ENCODE results near the gene RUNX2.

The RUNX2 gene

DNA sequence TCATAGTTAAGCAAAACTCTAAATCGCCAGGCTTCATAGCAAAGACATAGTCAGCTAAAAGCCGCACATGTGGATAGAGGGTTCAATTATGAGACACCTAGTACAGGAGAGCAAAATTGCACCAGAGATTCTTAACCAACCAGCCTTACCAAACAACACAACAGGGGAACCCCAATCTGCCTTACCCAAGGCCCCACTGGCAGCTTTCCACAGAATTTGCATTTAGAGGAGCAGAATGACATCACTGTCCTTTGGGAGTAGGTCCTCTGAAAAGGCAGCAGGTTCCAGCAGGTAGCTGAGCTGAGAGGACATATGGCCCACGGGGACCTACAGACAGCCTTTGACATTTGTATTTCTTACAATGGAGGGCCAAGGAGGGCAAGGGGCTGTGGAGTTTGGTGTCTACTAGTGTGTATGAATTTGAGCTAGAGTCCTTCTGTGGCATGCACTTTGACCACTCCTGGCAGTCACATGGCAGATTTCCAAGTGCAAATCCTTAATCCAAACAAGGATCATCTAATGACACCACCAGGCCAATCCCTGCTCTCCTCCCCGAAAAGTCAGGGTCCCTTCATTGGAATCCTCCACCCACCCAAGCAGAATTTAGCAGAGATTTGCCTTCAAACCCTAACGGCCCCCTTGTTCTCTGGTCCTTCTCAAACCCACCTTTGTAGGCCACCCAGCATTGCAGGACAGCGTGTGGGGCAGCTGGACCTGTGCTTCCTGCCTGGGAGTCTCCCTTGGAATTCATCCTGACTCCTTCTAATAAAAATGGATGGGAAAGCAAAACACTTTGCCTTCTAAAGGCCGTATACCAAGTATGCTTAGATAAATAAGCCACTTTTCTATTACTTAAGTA lies 220.8 kb downstream of the RUNX2 start:
- TF ChIP-seq GATA2 (IDR thresholded peaks at IDR 0.05; ENCODE audit: low read depth, low read length) (no peak), GATA3 (IDR thresholded peaks at IDR 0.05; ENCODE audit: low read depth, low read length) (no peak)

DNA sequence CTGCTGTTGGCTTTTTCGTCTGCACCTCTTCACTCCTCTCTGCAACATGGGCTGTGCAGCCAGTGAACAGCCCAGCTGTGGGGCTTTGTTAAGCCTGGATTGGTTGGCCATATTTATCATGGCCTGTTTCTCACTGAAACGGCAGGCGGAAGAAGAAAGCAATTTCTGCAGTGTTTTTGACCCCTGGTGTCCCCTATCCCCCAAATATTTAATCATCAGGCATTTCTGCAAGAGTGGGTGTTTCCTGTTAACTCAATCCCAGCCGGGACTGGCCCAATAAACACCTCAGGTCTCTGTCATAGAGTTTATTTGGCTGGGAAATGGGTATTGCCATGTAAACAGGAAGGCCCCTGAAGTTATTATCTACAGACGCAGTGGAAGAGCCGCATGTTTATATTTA lies 224.4 kb downstream of the RUNX2 start:
- TF ChIP-seq GATA2 (IDR thresholded peaks at IDR 0.05; ENCODE audit: low read depth, low read length): no peak
- no peak for TF ChIP-seq GATA3 (IDR thresholded peaks at IDR 0.05; ENCODE audit: low read depth, low read length)

DNA sequence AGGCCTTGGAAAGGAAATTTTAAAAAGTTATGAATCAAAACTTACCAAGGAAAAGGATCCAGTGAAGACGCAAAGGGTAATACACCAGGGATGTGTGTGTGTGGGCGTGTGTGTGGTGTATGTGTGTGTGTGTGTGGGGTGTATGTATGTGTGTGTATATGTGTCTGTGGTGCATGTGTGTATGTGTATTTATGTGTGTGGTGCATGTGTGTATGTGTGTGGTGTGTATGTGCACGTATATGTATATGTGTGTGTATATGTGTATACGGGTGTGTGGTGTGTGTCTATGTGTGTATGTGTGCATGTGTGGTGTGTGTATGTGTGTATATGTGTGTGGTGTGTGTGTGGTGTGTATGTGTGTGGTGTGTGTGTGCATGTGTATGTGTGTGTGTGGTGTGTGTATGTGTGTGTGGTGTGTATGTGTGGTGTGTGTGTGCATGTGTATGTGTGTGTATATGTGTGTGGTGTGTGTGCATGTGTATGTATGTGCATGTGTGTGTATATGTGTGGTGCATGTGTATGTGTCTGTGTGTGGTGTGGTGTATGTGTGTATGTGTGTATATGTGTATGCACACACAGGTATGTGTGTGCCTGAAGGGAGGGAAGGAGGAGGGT lies 225.7 kb downstream of the RUNX2 start:
- TF ChIP-seq GATA2 (IDR thresholded peaks at IDR 0.05; ENCODE audit: low read depth, low read length) (no peak), GATA3 (IDR thresholded peaks at IDR 0.05; ENCODE audit: low read depth, low read length) (no peak)

DNA sequence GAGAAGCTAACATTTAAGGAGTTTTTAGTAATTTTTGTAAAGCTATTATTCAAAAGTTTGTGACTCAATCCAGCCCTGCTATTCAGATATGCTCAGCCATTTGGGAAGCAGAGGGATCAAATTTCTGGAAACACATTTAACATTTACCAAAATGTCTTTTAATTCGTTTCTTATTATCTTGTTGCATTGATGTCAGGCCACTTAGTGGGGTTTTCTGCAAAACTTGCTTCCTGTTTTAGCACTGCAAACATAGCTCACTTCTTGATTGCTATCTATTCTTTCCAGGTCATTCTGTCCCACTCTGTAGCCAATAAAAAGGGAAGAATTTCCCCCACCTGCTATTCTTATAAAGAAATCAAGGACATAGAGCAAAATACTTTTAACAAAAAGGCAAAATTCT lies 226.5 kb downstream of the RUNX2 start:
- TF ChIP-seq GATA2 (IDR thresholded peaks at IDR 0.05; ENCODE audit: low read depth, low read length) (no peak), GATA3 (IDR thresholded peaks at IDR 0.05; ENCODE audit: low read depth, low read length) (no peak)

DNA sequence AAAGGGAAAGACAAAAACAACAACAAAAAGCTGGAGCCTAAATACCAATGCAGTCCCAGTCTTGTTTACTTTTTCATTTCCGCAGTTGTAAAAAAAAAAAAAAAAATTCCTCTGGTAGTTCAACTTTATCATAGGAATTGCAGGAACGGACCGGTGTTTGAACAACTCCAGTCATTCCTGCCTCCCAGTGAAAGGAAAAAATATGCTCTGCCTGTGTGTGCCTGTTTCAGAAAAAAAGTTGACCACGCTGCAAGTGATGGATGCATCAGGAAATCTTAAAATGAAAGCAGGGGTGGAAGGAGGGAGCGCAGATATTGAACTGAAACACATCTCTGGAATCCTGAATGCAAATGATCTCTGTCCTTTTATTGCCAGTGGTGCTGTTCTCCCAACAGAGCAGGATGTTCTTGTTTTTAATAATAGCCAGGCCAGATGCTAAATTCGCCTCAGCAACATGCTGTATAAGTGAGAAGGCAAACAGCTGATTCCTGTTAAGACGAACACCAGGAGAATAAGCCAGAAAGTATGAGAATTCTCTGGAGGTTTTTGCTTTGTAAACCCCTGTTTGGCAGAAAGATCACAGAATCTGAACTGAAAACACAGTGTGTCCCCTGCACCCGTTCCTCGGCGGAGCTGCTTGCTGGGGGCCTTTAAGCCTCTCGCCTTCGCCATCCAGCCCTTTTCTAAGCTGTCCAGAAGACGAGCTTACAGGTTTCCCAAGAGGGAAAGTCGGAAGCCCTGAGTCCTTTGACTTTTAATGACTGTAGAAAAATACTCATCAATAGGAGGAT lies 228.0 kb downstream of the RUNX2 start:
- TF ChIP-seq GATA3 (IDR thresholded peaks at IDR 0.05; ENCODE audit: low read depth, low read length) (no peak), GATA2 (IDR thresholded peaks at IDR 0.05; ENCODE audit: low read depth, low read length) (no peak)

- no peak for TF ChIP-seq GATA3 (IDR thresholded peaks at IDR 0.05; ENCODE audit: low read depth, low read length)
- TF ChIP-seq GATA2 (IDR thresholded peaks at IDR 0.05; ENCODE audit: low read depth, low read length): no peak
Observed at GRCh38 chr6:45556828-45557227, 228.7 kb downstream of the RUNX2 start.

DNA sequence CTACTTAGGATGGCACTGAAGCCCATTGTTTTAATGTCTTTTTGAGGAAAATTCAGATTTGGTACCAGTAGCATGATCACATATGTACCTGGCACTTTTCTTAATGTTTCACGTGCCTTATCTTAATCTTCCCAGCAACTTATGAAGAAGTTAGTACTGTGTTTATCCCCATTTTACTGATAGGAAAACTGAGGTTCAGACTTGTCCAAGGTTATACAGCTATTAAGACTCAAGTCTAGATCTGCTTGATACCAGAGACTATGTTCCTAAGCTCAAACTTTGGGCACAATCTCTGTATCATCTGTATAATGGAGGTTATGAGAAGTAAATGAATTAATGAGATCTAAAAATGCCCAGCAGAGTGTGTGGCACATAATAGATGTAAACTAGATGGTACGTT lies 229.3 kb downstream of the RUNX2 start:
- TF ChIP-seq GATA2 (IDR thresholded peaks at IDR 0.05; ENCODE audit: low read depth, low read length) (no peak), GATA3 (IDR thresholded peaks at IDR 0.05; ENCODE audit: low read depth, low read length) (no peak)

DNA sequence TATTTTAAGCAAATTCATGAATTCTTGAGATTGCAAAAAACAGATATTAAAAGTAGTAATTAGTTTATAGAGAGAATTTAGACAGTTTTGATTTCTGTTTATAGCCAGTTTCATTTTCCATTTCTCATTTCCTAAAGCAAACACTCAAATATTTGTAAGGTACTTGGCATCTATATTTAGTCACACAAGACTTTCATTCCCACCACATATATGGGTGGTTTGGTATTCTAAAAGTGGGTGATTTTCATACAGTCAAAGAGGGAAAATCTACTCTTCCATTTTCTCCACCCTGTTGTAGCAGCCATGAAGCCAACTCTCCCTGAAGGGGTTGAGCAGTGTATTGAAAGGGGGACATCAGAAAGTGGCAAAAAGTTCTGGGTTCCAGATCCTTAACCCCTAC lies 230.7 kb downstream of the RUNX2 start:
- no peak for TF ChIP-seq GATA3 (IDR thresholded peaks at IDR 0.05; ENCODE audit: low read depth, low read length)
- no peak for TF ChIP-seq GATA2 (IDR thresholded peaks at IDR 0.05; ENCODE audit: low read depth, low read length)

DNA sequence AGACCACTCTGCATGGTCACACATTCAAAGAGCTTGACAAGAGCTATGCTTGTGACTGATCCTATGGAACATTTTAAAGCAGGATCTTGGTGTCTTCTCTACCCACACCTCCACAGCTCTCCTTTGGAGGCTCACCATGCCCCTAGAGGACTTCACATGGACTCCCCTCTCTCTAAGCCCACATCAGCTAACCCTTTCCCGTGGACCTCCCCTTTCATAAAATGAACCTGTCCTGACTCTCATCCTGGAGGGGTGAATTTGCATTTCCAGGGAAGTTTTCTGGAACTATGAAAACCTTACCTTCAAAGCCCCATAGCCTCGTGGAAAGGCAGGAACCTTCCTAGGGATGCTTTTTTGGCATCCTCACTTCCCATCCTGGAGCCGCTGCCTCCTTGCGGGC lies 234.0 kb downstream of the RUNX2 start:
- no peak for TF ChIP-seq GATA3 (IDR thresholded peaks at IDR 0.05; ENCODE audit: low read depth, low read length)
- TF ChIP-seq GATA2 (IDR thresholded peaks at IDR 0.05; ENCODE audit: low read depth, low read length): no peak

- TF ChIP-seq GATA3 (IDR thresholded peaks at IDR 0.05; ENCODE audit: low read depth, low read length) (no peak), GATA2 (IDR thresholded peaks at IDR 0.05; ENCODE audit: low read depth, low read length) (no peak)
Observed at GRCh38 chr6:45563041-45563440, 234.9 kb downstream of the RUNX2 start.

- TF ChIP-seq GATA2 (IDR thresholded peaks at IDR 0.05; ENCODE audit: low read depth, low read length) (no peak), GATA3 (IDR thresholded peaks at IDR 0.05; ENCODE audit: low read depth, low read length) (no peak)
Observed at GRCh38 chr6:45563844-45564243, 235.7 kb downstream of the RUNX2 start.

GRCh38 chr6:45566882-45567281 lies 238.8 kb downstream of the RUNX2 start:
- no peak for TF ChIP-seq GATA2 (IDR thresholded peaks at IDR 0.05; ENCODE audit: low read depth, low read length)
- TF ChIP-seq GATA3 (IDR thresholded peaks at IDR 0.05; ENCODE audit: low read depth, low read length): no peak

DNA sequence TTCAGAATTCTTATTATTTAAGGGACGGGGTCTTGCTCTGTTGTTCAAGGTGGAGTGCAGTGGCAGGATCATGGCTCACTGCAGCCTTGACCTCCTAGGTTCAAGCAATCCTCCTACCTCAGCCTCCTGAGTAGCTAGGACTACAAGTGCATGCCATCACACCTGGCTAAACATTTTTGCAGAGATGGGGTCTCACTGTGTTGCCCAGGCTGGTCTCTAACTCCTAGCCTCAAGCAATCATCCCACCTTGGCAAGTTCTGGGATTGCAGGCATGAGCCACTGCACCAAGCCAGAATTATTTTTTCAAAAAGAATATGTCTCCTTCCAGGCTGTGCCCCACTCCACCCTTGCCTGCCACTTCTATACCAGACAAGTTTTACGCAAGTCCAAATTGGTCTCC lies 239.7 kb downstream of the RUNX2 start:
- TF ChIP-seq GATA2 (IDR thresholded peaks at IDR 0.05; ENCODE audit: low read depth, low read length): no peak
- no peak for TF ChIP-seq GATA3 (IDR thresholded peaks at IDR 0.05; ENCODE audit: low read depth, low read length)

- TF ChIP-seq GATA2 (IDR thresholded peaks at IDR 0.05; ENCODE audit: low read depth, low read length) (no peak), GATA3 (IDR thresholded peaks at IDR 0.05; ENCODE audit: low read depth, low read length) (no peak)
Observed at GRCh38 chr6:45568626-45569025, 240.5 kb downstream of the RUNX2 start.

All from SH-SY5Y (cell line).